HepG2 (cell line): ENCODE data around the gene PPP1R2C. TPM values are rescaled to one million over a fixed set of nuclear protein-coding genes. Genes with fewer than 3 reads are reported as not detected.

Experiments used
- ATAC-seq: fragments of 200-7000 bp; cut with Tn5 transposase; 3 replicates; pipeline ENCODE4 v1.9.1; 2020; ENCODE audit warnings: mild to moderate bottlenecking, moderate library complexity
- BruUV-seq: library from RNA; stranded (reverse); fragments of 400-500 nt; replicated peaks from 2 replicates; lab custom pipeline; 2021; lab: Mats Ljungman, UMichigan
- CTCF ChIA-PET: fragments of 300-600 bp; formaldehyde crosslinking; extraction: SDS; loops from one replicate; lab custom pipeline; 2021; ENCODE audit warnings: low total read pairs, inconsistent platforms, low intra/inter-chr PET ratio; lab: Yijun Ruan, JAX
- POLR2A ChIA-PET: fragments of 350-600 bp; sonication (Branson Sonifier 250); formaldehyde crosslinking; loops from one replicate; lab custom pipeline; 2020; ENCODE audit warnings: antibody characterized with exemption, inconsistent platforms; lab: Yijun Ruan, JAX
- DNase-seq: peaks from one replicate; pipeline ENCODE4 v3.0.0-alpha.2; 2015; ENCODE audit warnings: low spot score
- FAIRE-seq: peaks from 3 replicates; lab custom pipeline; 2011; peaks lifted over from hg19 to GRCh38; lab: Jason Lieb, UNC
- H2AFZ ChIP-seq: one replicate; pipeline ENCODE4 v1.6.1; 2011; ENCODE audit warnings: low read length, inconsistent platforms
- H3K27ac ChIP-seq: fragments of 300-600 bp; 3 replicates; pipeline ENCODE4 v1.8.0; 2011; ENCODE audit warnings: mixed run types, mild to moderate bottlenecking, mixed read lengths, low read length, inconsistent platforms; ENCODE audit not compliant: insufficient read depth; ENCODE audit errors: extremely low read length
- H3K27me3 ChIP-seq, 2 experiments: fragments of 200-600 bp in 1 of 2; 2 replicates in 1 of 2; 3 replicates in 1 of 2; pipeline versions ENCODE4 v1.6.0 to v1.8.0; 2011; ENCODE audit warnings: low read length in 2 of 2, mild to moderate bottlenecking in 2 of 2, moderate library complexity in 2 of 2, inconsistent platforms in 1 of 2; ENCODE audit not compliant: insufficient read depth in 2 of 2, control insufficient read depth in 1 of 2
- H3K36me3 ChIP-seq, 2 experiments: fragments of 200-600 bp in 1 of 2; replicated peaks in 1 of 2; 2 replicates in 1 of 2; 3 replicates in 1 of 2; pipeline versions ENCODE4 v1.5.1 to v1.8.0; 2011; ENCODE audit warnings: low read length in 2 of 2, inconsistent platforms in 1 of 2; ENCODE audit not compliant: insufficient read depth in 2 of 2, control insufficient read depth in 1 of 2
- H3K4me1 ChIP-seq: 2 replicates; pipeline ENCODE4 v1.5.1; 2012; ENCODE audit warnings: low read length, inconsistent platforms; ENCODE audit not compliant: insufficient read depth
- H3K4me2 ChIP-seq: 2 replicates; pipeline ENCODE4 v1.6.0; 2011; ENCODE audit warnings: low read depth, low read length, inconsistent platforms
- H3K4me3 ChIP-seq, 3 experiments: fragments of 200-600 bp in 1 of 3; sonication (generic), shearing (Covaris generic) in 1 of 3; replicated peaks in 1 of 3; 2 replicates each; pipeline ENCODE4 v1.5.1; 2011 to 2016; ENCODE audit warnings: low read length in 3 of 3, inconsistent platforms in 2 of 3, low read depth in 2 of 3, mild to moderate bottlenecking in 2 of 3, control low read depth in 1 of 3, mixed read lengths in 1 of 3; ENCODE audit not compliant: insufficient read depth in 1 of 3
- H3K79me2 ChIP-seq: one replicate; pipeline ENCODE4 v1.6.1; 2011; ENCODE audit warnings: low read length, inconsistent platforms; ENCODE audit not compliant: insufficient read depth
- H3K9ac ChIP-seq: 2 replicates; pipeline ENCODE4 v1.6.0; 2011; ENCODE audit warnings: mild to moderate bottlenecking, low read depth, low read length, inconsistent platforms; ENCODE audit not compliant: insufficient read depth
- H3K9me3 ChIP-seq: 2 replicates; pipeline ENCODE4 v1.5.1; 2012; ENCODE audit warnings: mild to moderate bottlenecking, low read length
- H4K20me1 ChIP-seq: 2 replicates; pipeline ENCODE4 v1.6.0; 2011; ENCODE audit warnings: inconsistent platforms, mild to moderate bottlenecking, low read length, moderate library complexity; ENCODE audit not compliant: insufficient read depth
- DPF2 ChIP-seq: sonication (generic); formaldehyde crosslinking; IDR thresholded peaks from 2 replicates; pipeline ENCODE4 v1.4.0; 2020; ENCODE audit warnings: mild to moderate bottlenecking, low read depth, missing genetic modification reagents, borderline replicate concordance
- HDAC1 ChIP-seq: sonication (generic); formaldehyde crosslinking; IDR thresholded peaks from 2 replicates; pipeline ENCODE4 v1.5.1; 2020; ENCODE audit warnings: mild to moderate bottlenecking, missing genetic modification reagents
- HNRNPL ChIP-seq: fragments of 200-400 bp; formaldehyde crosslinking; IDR thresholded peaks from 2 replicates; pipeline ENCODE4 v1.6.1; 2017; ENCODE audit warnings: mild to moderate bottlenecking, low read depth, low read length
- MEIS1 ChIP-seq: sonication (generic); formaldehyde crosslinking; IDR thresholded peaks from 2 replicates; pipeline ENCODE4 v1.9.0; 2021; ENCODE audit warnings: mild to moderate bottlenecking, missing genetic modification reagents, moderate library complexity, borderline replicate concordance
- MXI1 ChIP-seq: IDR thresholded peaks from 3 replicates; pipeline ENCODE4 v1.6.1; 2012; ENCODE audit warnings: low read depth, low read length, inconsistent platforms, borderline replicate concordance
- MYNN ChIP-seq: sonication (generic); formaldehyde crosslinking; IDR thresholded peaks from 2 replicates; pipeline ENCODE4 v1.4.0; 2020; ENCODE audit warnings: mild to moderate bottlenecking, low read depth, missing genetic modification reagents
- NCOA1 ChIP-seq: sonication (generic); formaldehyde crosslinking; IDR thresholded peaks from 2 replicates; pipeline ENCODE4 v1.9.0; 2021; ENCODE audit warnings: missing genetic modification reagents
- PAWR ChIP-seq: sonication (generic); formaldehyde crosslinking; IDR thresholded peaks from 2 replicates; pipeline ENCODE4 v1.4.0; 2020; ENCODE audit warnings: missing genetic modification reagents, mild to moderate bottlenecking, borderline replicate concordance
- POGK ChIP-seq: sonication (generic); formaldehyde crosslinking; conservative IDR thresholded peaks from 2 replicates; pipeline ENCODE4 v1.8.0; 2022; ENCODE audit warnings: mild to moderate bottlenecking, moderate library complexity, missing genetic modification reagents
- RNF2 ChIP-seq: fragments of 450-650 bp; conservative IDR thresholded peaks from 2 replicates; pipeline ENCODE4 v1.6.1; 2016; ENCODE audit warnings: low read depth
- ZFP41 ChIP-seq: sonication (generic); formaldehyde crosslinking; IDR thresholded peaks from 2 replicates; pipeline ENCODE4 v1.4.0; 2020; ENCODE audit warnings: mild to moderate bottlenecking, missing genetic modification reagents, borderline replicate concordance
- ZNF225 ChIP-seq: sonication (generic); formaldehyde crosslinking; IDR thresholded peaks from 2 replicates; pipeline ENCODE4 v1.4.0; 2020; ENCODE audit warnings: mild to moderate bottlenecking, missing genetic modification reagents
- ZNF431 ChIP-seq: sonication (generic); formaldehyde crosslinking; IDR thresholded peaks from 2 replicates; pipeline ENCODE4 v1.9.0; 2022; ENCODE audit warnings: missing genetic modification reagents, low read depth, mild to moderate bottlenecking, borderline replicate concordance
- ZNF549 ChIP-seq: sonication (generic); formaldehyde crosslinking; IDR thresholded peaks from 2 replicates; pipeline ENCODE4 v1.5.0; 2020; ENCODE audit warnings: missing genetic modification reagents
- ZNF772 ChIP-seq: sonication (generic); formaldehyde crosslinking; IDR thresholded peaks from 2 replicates; pipeline ENCODE4 v1.5.0; 2020; ENCODE audit warnings: mild to moderate bottlenecking, missing genetic modification reagents
- ZNF781 ChIP-seq: sonication (generic); formaldehyde crosslinking; IDR thresholded peaks from 2 replicates; pipeline ENCODE4 v1.5.1; 2020; ENCODE audit warnings: borderline replicate concordance, mild to moderate bottlenecking, missing genetic modification reagents; ENCODE audit errors: not compliant biosample characterization
- ZNF788 ChIP-seq: sonication (generic); formaldehyde crosslinking; IDR thresholded peaks from 2 replicates; pipeline ENCODE4 v1.5.0; 2020; ENCODE audit warnings: mild to moderate bottlenecking, missing genetic modification reagents, borderline replicate concordance
- WGBS: methylation state at CpG from one replicate; pipeline ENCODE4 v1.1.6; 2017; ENCODE audit warnings: low lambda C conversion rate; 5-methylcytosine and 5-hydroxymethylcytosine counted together
- in situ Hi-C: cut with HindIII; loops from 2 replicates; pipeline ENCODE4 v1.10.0; 2017; ENCODE audit warnings: low pct_unique_long_range_greater_than_20kb; ENCODE audit not compliant: extremely low pct_ligation_motif_present
- intact Hi-C: fragments of 100-400 bp; cut with micrococcal nuclease; formaldehyde crosslinking; loops from one replicate; pipeline ENCODE4 v1.10.0; 2022; ENCODE audit not compliant: unreplicated experiment
- polyA plus RNA-seq, 8 experiments: library from polyadenylated mRNA; depleted of rRNA in 3 of 8; stranded (reverse) in 7 of 8; unstranded in 1 of 8; fragments of >200 nt; fragmentation: Illumina TruSeq in 4 of 8; extraction: Trizol in 4 of 8; gene quantifications; 2 replicates each; pipeline versions ENCODE4 v1.2.1 to v1.2.3, GENCODE V29; 2011 to 2016; ENCODE audit warnings: low read depth in 4 of 8, missing spikeins in 1 of 8, mixed read lengths in 1 of 8; ENCODE audit not compliant: insufficient read depth in 1 of 8
- total RNA-seq, 5 experiments: library from RNA; depleted of rRNA; stranded (reverse); fragments of >200 nt; fragmentation: Illumina TruSeq; extraction: Trizol; gene quantifications; 2 replicates each; pipeline ENCODE4 v1.2.3, GENCODE V29; 2016; ENCODE audit warnings: low read depth in 1 of 5

Gene PPP1R2C
- total and polyA plus RNA-seq, 2 of the 13 experiments (the other 11 are each of a cell fraction or from before 2014, with no cell fraction given) = not detected

- no peak for TF ChIP-seq ZNF788 (CRISPR knock-in tag)
- no peak for TF ChIP-seq MYNN (CRISPR knock-in tag)
- TF ChIP-seq ZNF225 (CRISPR knock-in tag) = no peak
- TF ChIP-seq ZNF549 = no peak
- TF ChIP-seq ZNF431 (CRISPR knock-in tag) = no peak
- TF ChIP-seq, all 625 proteins: peak for 0
These were observed 29.7 kb downstream of the PPP1R2C start (continued) for GRCh38 chrX:42748067-42748850.

GRCh38 chrX:42746606-42747005 is 31.4 kb downstream of the PPP1R2C start:
- no peak overlapping the region for H3K27ac ChIP-seq
- intact Hi-C loops (no loop called here), in situ Hi-C loops (no loop called here)
- H2AFZ ChIP-seq = no peak overlapping the region
- BruUV-seq = no TSS peak
- DNase-seq (no peak), FAIRE-seq (no peak), ATAC-seq (no peak)
- H3K36me3 ChIP-seq = no peaks in the 10 kb centered on the region
- no peak overlapping the region for H3K9ac ChIP-seq
- H4K20me1 ChIP-seq = no peaks in the 10 kb centered on the region
- POLR2A ChIA-PET = no interaction called here
- H3K4me1 ChIP-seq = no peaks in the 10 kb centered on the region
- H3K79me2 ChIP-seq = no peaks in the 10 kb centered on the region
- no peaks in the 10 kb centered on the region for H3K9me3 ChIP-seq
- WGBS = 0% methylated on average over 1 of the region's 2 CpGs
- H3K27me3 ChIP-seq = no peaks in the 10 kb centered on the region
- TF ChIP-seq ZNF781 (CRISPR knock-in tag) (no peak), ZFP41 (no peak), RNF2 (no peak), NCOA1 (CRISPR knock-in tag) (no peak), POGK (CRISPR knock-in tag) (no peak), MXI1 (no peak), MEIS1 (CRISPR knock-in tag) (no peak), HNRNPL (no peak), PAWR (CRISPR knock-in tag) (no peak), ZNF772 (CRISPR knock-in tag) (no peak), DPF2 (CRISPR knock-in tag) (no peak), HDAC1 (CRISPR knock-in tag) (no peak)
- CTCF ChIA-PET = no interaction called here
- no peak overlapping the region for H3K4me3 ChIP-seq
- no peak overlapping the region for H3K4me2 ChIP-seq
